GM10266 (cell line): ENCODE results near the gene CIDEC.
"Not testable (repeated sequence)": the region's sequence is repeated elsewhere in the genome, so short reads cannot be mapped to it uniquely, and the experiment has no call there.

Experiments
- DNase-seq: peaks from one replicate; pipeline ENCODE4 v3.0.0; 2012; ENCODE audit errors: extremely low spot score
- TF ChIP-seq, protein P1 (sequence below): IDR thresholded peaks from 2 replicates; pipeline ENCODE4 v1.5.1; 2012; ENCODE audit warnings: mild to moderate bottlenecking, low read depth; ENCODE audit not compliant: control insufficient read depth, insufficient read depth; ENCODE audit errors: missing control alignments

The CIDEC gene

DNA sequence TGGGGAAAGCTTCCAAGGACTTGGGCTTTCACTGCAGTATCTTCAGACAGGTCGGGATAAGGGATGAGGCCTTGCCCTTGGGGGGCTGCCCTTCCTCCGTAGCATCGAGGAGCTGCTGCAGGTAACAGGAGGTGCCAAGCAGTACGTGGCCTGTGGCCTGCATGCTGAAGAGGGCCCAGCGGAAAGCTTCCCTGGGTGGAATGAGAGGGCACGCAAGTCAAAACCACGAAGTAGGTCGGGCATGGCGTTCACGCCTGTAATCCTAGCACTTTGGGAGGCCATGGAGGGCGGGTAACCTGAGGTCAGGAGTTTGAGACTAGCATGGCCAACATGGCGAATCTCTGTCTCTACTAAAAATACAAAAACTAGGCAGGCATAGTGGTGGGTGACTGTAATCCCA is 12.9 kb downstream of the CIDEC start:
- no peak for DNase-seq
- TF ChIP-seq, protein P1, sequence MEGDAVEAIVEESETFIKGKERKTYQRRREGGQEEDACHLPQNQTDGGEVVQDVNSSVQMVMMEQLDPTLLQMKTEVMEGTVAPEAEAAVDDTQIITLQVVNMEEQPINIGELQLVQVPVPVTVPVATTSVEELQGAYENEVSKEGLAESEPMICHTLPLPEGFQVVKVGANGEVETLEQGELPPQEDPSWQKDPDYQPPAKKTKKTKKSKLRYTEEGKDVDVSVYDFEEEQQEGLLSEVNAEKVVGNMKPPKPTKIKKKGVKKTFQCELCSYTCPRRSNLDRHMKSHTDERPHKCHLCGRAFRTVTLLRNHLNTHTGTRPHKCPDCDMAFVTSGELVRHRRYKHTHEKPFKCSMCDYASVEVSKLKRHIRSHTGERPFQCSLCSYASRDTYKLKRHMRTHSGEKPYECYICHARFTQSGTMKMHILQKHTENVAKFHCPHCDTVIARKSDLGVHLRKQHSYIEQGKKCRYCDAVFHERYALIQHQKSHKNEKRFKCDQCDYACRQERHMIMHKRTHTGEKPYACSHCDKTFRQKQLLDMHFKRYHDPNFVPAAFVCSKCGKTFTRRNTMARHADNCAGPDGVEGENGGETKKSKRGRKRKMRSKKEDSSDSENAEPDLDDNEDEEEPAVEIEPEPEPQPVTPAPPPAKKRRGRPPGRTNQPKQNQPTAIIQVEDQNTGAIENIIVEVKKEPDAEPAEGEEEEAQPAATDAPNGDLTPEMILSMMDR: no peak

DNA sequence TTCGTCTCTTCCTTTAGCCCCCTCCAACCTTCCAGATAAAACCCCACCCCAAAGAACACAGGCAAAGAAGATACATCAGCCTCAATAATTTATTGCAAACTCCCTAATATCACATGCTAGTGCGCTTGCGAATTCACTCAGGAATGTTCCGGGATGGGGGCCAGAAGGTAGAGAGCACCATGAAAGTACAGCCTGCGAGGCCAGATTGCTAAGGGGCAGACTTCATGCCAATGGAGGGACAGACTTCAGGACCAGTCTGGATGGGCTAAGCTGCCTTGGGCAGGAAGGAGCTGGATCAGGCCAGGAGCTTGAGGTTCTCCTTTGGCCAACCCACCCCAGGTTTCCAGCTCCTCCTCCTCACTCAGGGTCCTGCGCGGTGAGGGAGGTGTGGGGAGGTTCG is 13.4 kb downstream of the CIDEC start:
- TF ChIP-seq, protein P1: no peak
- DNase-seq: no peak

DNA sequence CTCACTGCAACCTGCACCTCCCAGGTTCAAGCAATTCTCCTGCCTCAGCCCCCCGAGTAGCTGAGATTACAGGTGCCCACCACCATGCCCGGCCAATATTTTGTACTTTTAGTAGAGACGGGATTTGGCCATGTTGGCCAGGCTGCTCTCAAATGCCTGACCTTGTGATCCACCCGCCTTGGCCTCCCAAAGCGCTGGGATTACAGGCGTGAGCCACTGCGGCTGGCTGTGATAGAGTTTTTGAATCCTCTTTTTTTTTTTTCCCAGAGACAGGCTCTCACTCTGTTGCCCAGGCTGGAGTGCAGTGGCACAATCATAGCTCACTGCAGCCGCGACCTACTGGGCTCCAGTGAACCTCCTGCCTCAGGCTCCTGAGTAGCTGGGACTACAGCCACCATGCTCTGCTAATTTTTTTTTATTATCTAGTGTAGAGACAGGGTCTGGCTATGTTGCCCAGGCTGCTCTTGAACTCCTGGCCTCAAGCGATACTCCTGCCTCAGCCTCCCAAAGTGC is 14.9 kb downstream of the CIDEC start:
- DNase-seq: not testable (repeated sequence)

DNA sequence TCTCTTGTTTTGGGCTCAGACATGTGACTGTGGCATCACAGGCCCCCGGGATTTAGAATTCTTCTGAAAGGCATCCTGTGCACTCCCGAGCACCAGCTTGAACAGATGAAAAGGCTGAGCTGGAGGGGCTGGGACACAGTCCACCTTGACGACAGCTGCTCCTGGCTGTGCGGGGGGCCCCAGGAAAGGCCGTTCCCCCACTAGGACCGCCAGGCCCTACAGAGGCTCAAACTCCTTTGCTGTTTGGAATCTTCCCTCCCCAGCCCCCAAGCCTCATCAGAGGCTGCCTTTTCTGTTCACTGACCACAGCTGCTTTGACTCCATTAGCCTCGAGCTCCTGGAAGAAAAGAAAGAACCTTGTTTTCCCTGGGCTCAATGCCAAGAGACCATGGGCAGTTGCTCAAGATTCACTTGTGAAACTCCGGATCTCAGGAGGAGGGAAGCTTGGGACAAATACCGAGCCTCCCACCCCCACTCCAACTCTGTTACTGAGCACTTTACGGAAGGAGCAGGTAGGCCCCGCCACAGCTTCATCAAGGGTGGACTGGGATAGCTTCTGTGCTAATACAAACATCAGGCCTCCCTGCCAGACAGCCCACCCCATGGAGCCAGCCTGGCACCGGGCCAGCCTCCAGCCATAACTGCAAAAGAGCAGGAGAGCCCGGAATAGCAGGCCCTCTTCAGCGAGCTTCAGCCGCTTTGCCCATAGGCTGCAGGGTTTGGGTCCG is 15.7 kb downstream of the CIDEC start:
- DNase-seq: no peak
- TF ChIP-seq, protein P1: no peak

DNA sequence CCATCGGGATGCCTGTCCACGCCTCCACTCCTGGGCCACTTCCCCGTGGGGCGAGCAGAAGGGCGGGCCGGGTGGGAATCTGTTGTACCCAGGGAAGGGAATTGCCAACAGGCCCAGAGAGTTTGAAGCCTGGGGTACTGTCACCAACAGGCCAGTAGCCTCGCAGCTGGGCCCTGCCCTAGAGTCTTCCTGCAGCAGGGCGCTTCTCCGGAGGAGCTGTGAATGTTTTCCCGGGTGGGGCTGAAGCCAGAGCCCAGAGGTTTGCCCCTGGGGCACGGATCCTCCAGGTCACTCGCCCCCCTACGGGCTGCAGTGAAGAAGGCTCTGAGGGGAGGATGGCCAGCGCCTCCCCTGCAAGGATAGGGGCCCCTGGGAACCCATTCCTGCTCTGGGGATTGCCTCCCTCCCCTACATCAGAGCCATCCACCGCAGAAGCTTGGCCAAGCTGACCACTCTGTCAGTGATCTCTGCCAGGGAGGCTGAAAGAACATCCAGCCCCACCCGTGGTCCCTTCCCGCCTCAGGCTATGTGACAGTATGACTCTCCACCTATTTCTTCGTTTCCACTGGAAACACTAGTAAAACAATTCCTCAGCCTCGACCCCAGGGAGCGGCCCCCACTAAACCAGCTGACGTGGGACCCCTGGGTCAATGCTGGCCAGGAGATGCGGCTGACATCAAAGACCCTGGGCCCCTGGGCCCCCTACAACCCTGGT is 16.8 kb downstream of the CIDEC start:
- no peak for DNase-seq
- TF ChIP-seq, protein P1: no peak

DNA sequence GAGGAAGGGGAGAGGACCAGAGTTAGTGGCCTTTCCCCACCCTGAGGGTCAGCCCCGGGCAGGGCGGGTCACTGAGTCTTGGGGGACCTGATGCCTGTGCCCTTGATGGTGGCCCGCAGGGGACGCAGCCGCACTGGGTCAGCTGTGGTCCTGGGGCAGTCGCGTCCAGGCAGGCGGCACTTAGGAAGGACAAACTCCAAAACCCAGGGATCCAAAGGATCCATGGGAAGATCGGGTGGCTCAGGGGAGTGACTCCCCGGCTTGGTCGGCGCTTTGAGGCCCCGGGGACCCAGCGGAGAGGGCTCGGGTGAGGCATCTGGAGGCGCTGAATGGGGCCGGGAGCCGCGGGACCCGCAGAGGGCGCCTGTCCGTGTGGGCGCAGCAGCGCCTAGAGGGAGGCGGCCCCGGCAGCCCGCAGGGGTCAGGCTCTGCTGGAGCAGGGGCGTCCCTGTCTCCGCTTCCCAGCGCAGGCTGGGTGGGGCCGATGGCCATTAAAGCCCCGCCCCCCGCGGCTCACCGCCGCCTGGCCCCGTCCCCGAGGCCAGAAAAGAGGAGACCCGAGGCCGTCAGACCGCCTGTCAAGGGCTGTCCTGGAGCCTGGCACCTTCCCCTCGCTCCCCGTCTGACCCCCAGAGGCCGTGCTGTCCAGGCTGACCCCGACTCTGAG is 17.5 kb downstream of the CIDEC start:
- no peak for DNase-seq
- TF ChIP-seq, protein P1: peak; percentile 39

DNA sequence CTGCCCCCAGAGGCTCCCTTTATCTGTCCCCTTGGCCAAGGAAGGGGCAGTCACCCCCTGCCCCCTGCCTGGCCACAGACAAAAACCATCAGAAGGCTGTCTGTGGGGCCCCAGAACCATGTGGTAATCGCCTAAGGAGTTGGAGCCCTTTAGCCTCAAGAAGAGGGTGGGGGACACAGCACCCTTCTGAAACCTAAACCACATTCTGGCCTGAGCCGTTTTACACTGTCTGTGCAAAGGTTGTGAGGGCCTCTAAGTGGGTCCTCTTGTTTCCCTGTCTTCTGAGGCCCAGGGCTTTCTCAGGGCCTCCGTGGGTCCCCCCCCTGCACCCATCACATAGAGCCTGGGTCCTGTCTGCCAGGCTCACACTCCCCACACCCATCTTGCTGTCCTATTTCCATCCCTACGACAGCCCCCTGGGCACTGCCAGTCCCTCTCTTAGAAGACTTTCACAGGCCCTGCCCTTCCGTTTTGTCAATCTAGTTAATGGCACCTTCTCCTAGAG is 18.4 kb downstream of the CIDEC start:
- DNase-seq: no peak
- TF ChIP-seq, protein P1: no peak
